Panc1 (cell line): ENCODE results near the gene FAHD2B. TPM values are rescaled to one million over a fixed set of nuclear protein-coding genes. Genes with fewer than 3 reads are reported as not detected.
"Not testable (repeated sequence)": the region's sequence is repeated elsewhere in the genome, so short reads cannot be mapped to it uniquely, and the experiment has no call there.

Experiments
- ATAC-seq: fragments of 200-7000 bp; cut with Tn5 transposase; 2 replicates; pipeline ENCODE4 v1.9.1; 2020; ENCODE audit warnings: mild to moderate bottlenecking, moderate library complexity
- Bru-seq: library from RNA; stranded (reverse); fragments of 400-500 nt; gene quantifications from one replicate; lab custom pipeline; 2021; lab: Mats Ljungman, UMichigan
- BruChase-seq, 2 experiments: library from RNA; stranded (reverse); fragments of 400-500 nt; gene quantifications; one replicate each; lab custom pipeline; 2021; lab: Mats Ljungman, UMichigan
- BruUV-seq: library from RNA; stranded (reverse); fragments of 400-500 nt; replicated peaks from 2 replicates; lab custom pipeline; 2021; lab: Mats Ljungman, UMichigan
- CTCF ChIA-PET: fragments of 300-600 bp; sonication (Branson Sonifier 250); formaldehyde crosslinking; loops from one replicate; lab custom pipeline; 2022; ENCODE audit warnings: antibody characterized with exemption; lab: Charles Lee
- POLR2A ChIA-PET: fragments of 300-600 bp; sonication (Branson Sonifier 250); formaldehyde crosslinking; loops from one replicate; lab custom pipeline; 2022; ENCODE audit warnings: antibody characterized with exemption; lab: Charles Lee
- DNase-seq: peaks from one replicate; pipeline ENCODE4 v3.0.0-alpha.2; 2010; ENCODE audit warnings: low read depth, low spot score
- H3K27ac ChIP-seq: 2 replicates; pipeline ENCODE4 v1.5.1; 2011; ENCODE audit warnings: mild to moderate bottlenecking, low read length, inconsistent platforms
- H3K27me3 ChIP-seq: fragments of 200-500 bp; sonication (Bioruptor generic); 2 replicates; pipeline ENCODE4 v1.6.0; 2014; ENCODE audit warnings: low read length, inconsistent platforms; ENCODE audit not compliant: control insufficient read depth, insufficient read depth
- H3K36me3 ChIP-seq: fragments of 200-500 bp; sonication (Bioruptor generic); 2 replicates; pipeline ENCODE4 v1.5.1; 2014; ENCODE audit warnings: inconsistent platforms, mild to moderate bottlenecking, low read length, moderate library complexity; ENCODE audit not compliant: control insufficient read depth, insufficient read depth
- H3K4me1 ChIP-seq: 2 replicates; pipeline ENCODE4 v1.5.1; 2011; ENCODE audit warnings: inconsistent platforms, mild to moderate bottlenecking, low read length, moderate library complexity; ENCODE audit not compliant: control insufficient read depth, insufficient read depth
- H3K4me3 ChIP-seq, 2 experiments: 2 replicates each; pipeline ENCODE4 v1.5.1; 2011 to 2012; ENCODE audit warnings: low read depth in 2 of 2, low read length in 2 of 2, mild to moderate bottlenecking in 2 of 2, inconsistent platforms in 1 of 2, moderate library complexity in 1 of 2
- H3K9me3 ChIP-seq: fragments of 200-500 bp; sonication (Bioruptor generic); 2 replicates; pipeline ENCODE4 v1.5.1; 2014; ENCODE audit warnings: low read depth, mild to moderate bottlenecking, inconsistent platforms, low read length, moderate library complexity; ENCODE audit not compliant: control insufficient read depth, insufficient read depth
- in situ Hi-C: cut with HindIII; loops from 2 replicates; pipeline ENCODE4 v1.10.0; 2016; ENCODE audit warnings: low sequenced_read_pairs, low pct_unique_long_range_greater_than_20kb
- intact Hi-C: fragments of 100-400 bp; cut with micrococcal nuclease; formaldehyde crosslinking; loops from one replicate; pipeline ENCODE4 v1.10.0; 2022; ENCODE audit not compliant: unreplicated experiment
- long read RNA-seq: library from polyadenylated mRNA; unstranded; transcript quantifications from one replicate; pipeline ENCODE4 v2.0.0, GENCODE V29; 2021; ENCODE audit not compliant: unreplicated experiment
- polyA plus RNA-seq: library from polyadenylated mRNA; unstranded; fragments of >200 nt; gene quantifications from one replicate; pipeline ENCODE4 v1.2.1, GENCODE V29; 2012; ENCODE audit warnings: missing spikeins; ENCODE audit not compliant: insufficient read length
- total RNA-seq: library from RNA; stranded (reverse); gene quantifications from one replicate; pipeline ENCODE4 v1.2.1, GENCODE V29; 2021; ENCODE audit not compliant: unreplicated experiment

Gene FAHD2B, protein sequence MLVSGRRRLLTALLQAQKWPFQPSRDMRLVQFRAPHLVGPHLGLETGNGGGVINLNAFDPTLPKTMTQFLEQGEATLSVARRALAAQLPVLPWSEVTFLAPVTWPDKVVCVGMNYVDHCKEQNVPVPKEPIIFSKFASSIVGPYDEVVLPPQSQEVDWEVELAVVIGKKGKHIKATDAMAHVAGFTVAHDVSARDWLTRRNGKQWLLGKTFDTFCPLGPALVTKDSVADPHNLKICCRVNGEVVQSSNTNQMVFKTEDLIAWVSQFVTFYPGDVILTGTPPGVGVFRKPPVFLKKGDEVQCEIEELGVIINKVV
- total RNA-seq: 15.4 TPM
- 14.7 TPM for polyA plus RNA-seq
- percentile 48 among the genes with signal in this experiment for Bru-seq, nascent RNA
- BruChase-seq, experiment 1, labeled RNA remaining after a 2-hour chase: percentile 45 among the genes with signal in this experiment
- BruChase-seq, experiment 2, labeled RNA remaining after a 6-hour chase: percentile 43 among the genes with signal in this experiment
- long read RNA-seq, transcript FAHD2B-202 (9 exons, 1,388 nt): major isoform, 11 of 25 reads
- long read RNA-seq, transcript FAHD2B-201 (8 exons, 1,305 nt): minor isoform, 6 of 25 reads
- long read RNA-seq, partial matches to known transcripts: 1 of 25 reads
- long read RNA-seq, other reads (novel, unspliced or antisense): 7 of 25 reads

DNA sequence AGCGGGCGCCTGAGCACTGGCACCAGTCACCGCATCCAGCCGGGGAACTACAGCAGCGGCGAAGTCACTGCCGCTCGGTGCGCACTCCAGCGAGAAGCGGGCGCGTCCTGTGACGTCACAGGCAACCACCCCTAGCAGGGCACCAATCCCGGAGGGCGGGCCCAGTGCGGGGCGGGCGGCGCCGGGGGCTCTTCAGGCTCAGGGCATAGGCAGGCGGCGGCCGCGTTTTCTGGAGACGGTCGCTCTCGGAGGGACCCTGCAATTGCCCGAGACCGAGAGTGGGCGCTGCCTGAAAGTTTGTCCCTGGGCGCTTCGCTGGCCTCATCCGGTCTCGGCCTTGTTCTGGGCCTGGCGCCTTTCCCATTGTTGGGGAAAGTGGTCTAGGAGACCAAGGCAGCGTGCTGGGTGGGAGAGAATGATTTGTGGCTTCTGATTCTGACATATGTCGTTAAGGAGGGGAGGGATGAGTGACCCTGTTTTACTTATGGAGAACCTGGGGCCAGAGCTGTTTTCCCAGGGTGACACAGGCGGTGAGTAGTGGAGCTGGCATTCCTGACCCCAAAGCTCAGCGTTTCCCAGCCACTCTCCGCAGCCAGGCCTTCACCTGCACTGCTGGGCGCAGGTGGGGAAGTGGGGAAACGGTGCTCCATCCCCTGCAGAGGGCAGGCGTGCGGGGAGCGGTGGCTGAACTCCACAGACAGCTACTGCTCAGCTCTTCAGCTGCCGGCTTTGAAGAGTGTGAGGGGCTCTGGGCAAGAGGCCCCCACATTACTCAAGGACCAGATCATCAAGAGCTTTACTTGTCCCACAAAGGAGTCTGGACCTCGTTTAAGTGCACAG lies at the start of gene FAHD2B:
FAHD2B (minus strand) TSS at position 111 of the 840 bp plus-strand sequence. CDS start 3,176 bp downstream, outside the sequence.
- H3K27ac ChIP-seq, H3K4me1 ChIP-seq, H3K27me3 ChIP-seq, DNase-seq, POLR2A ChIA-PET, intact Hi-C loops, CTCF ChIA-PET, H3K36me3 ChIP-seq, in situ Hi-C loops, H3K9me3 ChIP-seq, BruUV-seq: not testable (repeated sequence)
- ATAC-seq: peak; percentile 98
- peak within 1 kb of the TSS; percentile 30 to 36 for H3K4me3 ChIP-seq

DNA sequence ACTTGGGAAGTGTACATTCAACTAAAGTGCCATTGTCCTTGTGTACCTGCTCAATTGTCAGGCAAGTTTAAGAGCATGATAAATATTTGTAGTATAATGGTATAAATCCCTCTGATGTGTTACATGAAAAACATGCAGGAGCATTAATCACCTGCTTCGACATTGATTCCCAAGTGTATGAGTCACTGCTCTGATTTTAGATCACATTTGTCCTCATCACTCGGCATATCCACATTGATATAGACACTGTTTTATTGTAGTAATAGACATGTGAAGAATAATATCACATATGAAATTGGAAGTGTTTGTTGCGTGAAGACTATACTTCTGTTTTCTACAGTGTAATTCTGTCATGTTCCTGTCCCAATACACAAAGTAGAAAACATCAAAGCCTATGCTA lies 49.3 kb upstream of the FAHD2B start:
- H3K36me3 ChIP-seq, H3K4me3 ChIP-seq, BruUV-seq, in situ Hi-C loops, H3K27me3 ChIP-seq, H3K27ac ChIP-seq, H3K9me3 ChIP-seq, CTCF ChIA-PET, intact Hi-C loops, ATAC-seq, H3K4me1 ChIP-seq, POLR2A ChIA-PET, DNase-seq: not testable (repeated sequence)

DNA sequence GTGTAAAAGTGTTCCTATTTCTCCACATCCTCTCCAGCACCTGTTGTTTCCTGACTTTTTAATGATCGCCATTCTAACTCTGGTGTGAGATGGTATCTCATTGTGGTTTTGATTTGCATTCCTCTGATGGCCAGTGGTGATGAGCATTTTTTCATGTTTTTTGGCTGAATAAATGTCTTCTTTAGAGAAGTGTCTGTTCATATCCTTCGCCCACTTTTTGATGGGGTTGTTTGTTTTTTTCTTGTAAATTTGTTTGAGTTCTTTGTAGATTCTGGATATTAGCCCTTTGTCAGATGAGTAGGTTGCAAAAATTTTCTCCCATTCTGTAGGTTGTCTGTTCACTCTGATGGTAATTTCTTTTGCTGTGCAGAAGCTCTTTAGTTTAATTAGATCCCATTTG lies 34.4 kb upstream of the FAHD2B start:
- H3K27ac ChIP-seq, H3K9me3 ChIP-seq, CTCF ChIA-PET, H3K27me3 ChIP-seq, ATAC-seq, H3K4me1 ChIP-seq, in situ Hi-C loops, H3K36me3 ChIP-seq, H3K4me3 ChIP-seq, BruUV-seq, intact Hi-C loops, DNase-seq, POLR2A ChIA-PET: not testable (repeated sequence)

DNA sequence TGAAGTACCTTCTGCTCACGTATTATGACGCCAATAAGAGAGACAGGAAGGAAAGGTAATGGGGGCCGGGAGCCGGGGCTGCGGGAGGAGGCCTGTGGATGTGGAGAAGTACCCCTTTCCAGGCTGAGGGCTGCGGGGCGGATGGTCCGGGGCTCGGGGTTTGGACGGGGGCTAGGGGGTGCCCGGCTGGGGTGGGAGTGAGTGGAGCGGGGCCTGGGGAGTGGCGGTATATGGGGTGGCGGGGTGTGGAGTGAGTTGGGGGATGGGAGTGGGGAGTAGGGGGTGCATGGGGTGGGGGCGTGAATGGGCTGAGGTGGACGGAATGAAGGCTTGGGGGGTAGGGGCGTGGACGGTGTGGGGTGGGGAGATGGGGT lies 19.2 kb upstream of the FAHD2B start:
- ATAC-seq: peak; percentile 15; the same call in 1 of the 2 replicates
- H3K4me1 ChIP-seq, intact Hi-C loops, in situ Hi-C loops, H3K9me3 ChIP-seq, H3K36me3 ChIP-seq, BruUV-seq, H3K27me3 ChIP-seq, CTCF ChIA-PET, DNase-seq, POLR2A ChIA-PET: not testable (repeated sequence)
- Histone ChIP-seq H3K4me3 (peak overlapping the region; percentile 63 to 69), H3K27ac (peak overlapping the region; percentile 79)
